ENCODE results near the gene NTN1. TPM values are rescaled to one million over a fixed set of nuclear protein-coding genes. Genes with fewer than 3 reads are reported as not detected.

NTN1 gene
- total RNA-seq, 4 donors from 2014 or later, result 15.9 to 31.0 (median 25.0) TPM

GRCh38 chr17:9258115-9259015 lies 237.1 kb downstream of the NTN1 start:
- no peak for DNase-seq (ENCODE audit: low spot score in 2 of 2)
- Histone ChIP-seq H3K4me1 (peaks cover 0 to 19% (median 0%) of the 10 kb centered on the region in 4 donors), H3K27me3 (no peaks in the 10 kb centered on the region), H3K9me3 (no peaks in the 10 kb centered on the region), H3K27ac (no peak overlapping the region), H3K4me3 (no peak overlapping the region), H3K36me3 (no peaks in the 10 kb centered on the region)
- 86% methylated on average over 15 of the region's 15 CpGs for WGBS, 2 donors
- no peak for TF ChIP-seq CTCF (IDR thresholded peaks at IDR 0.05)
- TF ChIP-seq POLR2A (IDR thresholded peaks at IDR 0.05), result no peak
- TF ChIP-seq EP300 (IDR thresholded peaks at IDR 0.05), result no peak

GRCh38 chr17:9259419-9259818 lies 238.1 kb downstream of the NTN1 start:
- no peak overlapping the region for H3K27ac ChIP-seq
- H3K4me1 ChIP-seq, result peaks cover 0 to 19% (median 0%) of the 10 kb centered on the region in 4 donors
- TF ChIP-seq POLR2A (IDR thresholded peaks at IDR 0.05) (no peak), EP300 (IDR thresholded peaks at IDR 0.05) (peak in 1 of 2 donors; percentile 46), CTCF (IDR thresholded peaks at IDR 0.05) (no peak)
- WGBS, 2 donors, result 53 to 61% methylated on average over 10 of the region's 10 CpGs
- no peaks in the 10 kb centered on the region for H3K27me3 ChIP-seq
- H3K9me3 ChIP-seq, result peaks cover 0 to 5% (median 0%) of the 10 kb centered on the region in 4 donors
- H3K4me3 ChIP-seq, result no peak overlapping the region
- peaks cover 0 to 9% (median 0%) of the 10 kb centered on the region in 3 donors for H3K36me3 ChIP-seq
- no peak for DNase-seq (ENCODE audit: low spot score in 2 of 2)

GRCh38 chr17:9261081-9262012 lies 240.0 kb downstream of the NTN1 start:
- TF ChIP-seq POLR2A (IDR thresholded peaks at IDR 0.05) (no peak), CTCF (IDR thresholded peaks at IDR 0.05) (no peak), EP300 (IDR thresholded peaks at IDR 0.05) (no peak)
- 79 to 81% methylated on average over 23 to 24 of the region's 24 CpGs for WGBS, 2 donors
- Histone ChIP-seq H3K27ac (no peak overlapping the region), H3K36me3 (peaks cover 0 to 10% (median 0%) of the 10 kb centered on the region in 3 donors), H3K9me3 (peaks cover 0 to 5% (median 0%) of the 10 kb centered on the region in 4 donors), H3K4me3 (no peak overlapping the region), H3K27me3 (no peaks in the 10 kb centered on the region), H3K4me1 (peaks cover 0 to 19% (median 0%) of the 10 kb centered on the region in 4 donors)
- DNase-seq (ENCODE audit: low spot score in 2 of 2), result no peak

- 70 to 73% methylated on average over 14 of the region's 14 CpGs for WGBS, 2 donors
- Histone ChIP-seq H3K9me3 (peaks cover 0 to 5% (median 0%) of the 10 kb centered on the region in 4 donors), H3K4me1 (no peaks in the 10 kb centered on the region), H3K27me3 (no peaks in the 10 kb centered on the region), H3K27ac (no peak overlapping the region), H3K4me3 (no peak overlapping the region), H3K36me3 (peaks cover 0 to 13% (median 0%) of the 10 kb centered on the region in 3 donors)
- DNase-seq (ENCODE audit: low spot score in 2 of 2), result no peak
- TF ChIP-seq EP300 (IDR thresholded peaks at IDR 0.05) (no peak), POLR2A (IDR thresholded peaks at IDR 0.05) (no peak)
Observed at GRCh38 chr17:9266031-9266680, 244.8 kb downstream of the NTN1 start.

- peaks cover 0 to 13% (median 0%) of the 10 kb centered on the region in 3 donors for H3K36me3 ChIP-seq
- TF ChIP-seq EP300 (IDR thresholded peaks at IDR 0.05) (no peak), POLR2A (IDR thresholded peaks at IDR 0.05) (no peak), CTCF (IDR thresholded peaks at IDR 0.05) (no peak)
- H3K27ac ChIP-seq, result no peak overlapping the region
- H3K4me1 ChIP-seq, result peaks cover 0 to under 1% (median 0%) of the 10 kb centered on the region in 4 donors
- WGBS, 2 donors, result 70 to 79% methylated on average over 9 of the region's 9 CpGs
- no peaks in the 10 kb centered on the region for H3K27me3 ChIP-seq
- peaks cover 0 to 5% (median 0%) of the 10 kb centered on the region in 4 donors for H3K9me3 ChIP-seq
- DNase-seq (ENCODE audit: low spot score in 2 of 2), result no peak
- no peak overlapping the region for H3K4me3 ChIP-seq
Observed at GRCh38 chr17:9266697-9267117, 245.4 kb downstream of the NTN1 start.
